BLaER1 treated with 17β-estradiol and CSF1 and Interleukin-3, amounts not matched to agents 10 nM and 100 nM (cell line): ENCODE results near the gene TRIB2.

Experiments used
- H3K27ac ChIP-seq, 11 experiments: shearing (Covaris generic); formaldehyde crosslinking; 2 replicates each; pipeline ENCODE4 v1.8.1; 2022
- H3K27me3 ChIP-seq, 11 experiments: shearing (Covaris generic); formaldehyde crosslinking; 2 replicates each; pipeline ENCODE4 v1.8.1; 2022
- H3K36me3 ChIP-seq, 11 experiments: shearing (Covaris generic); formaldehyde crosslinking; 2 replicates each; pipeline ENCODE4 v1.8.1; 2022
- H3K4me1 ChIP-seq, 10 experiments: shearing (Covaris generic); formaldehyde crosslinking; 2 replicates each; pipeline ENCODE4 v1.8.1; 2022
- H3K4me2 ChIP-seq, 11 experiments: shearing (Covaris generic); formaldehyde crosslinking; 2 replicates each; pipeline ENCODE4 v1.8.1; 2022
- H3K4me3 ChIP-seq, 10 experiments: shearing (Covaris generic); formaldehyde crosslinking; 2 replicates each; pipeline ENCODE4 v1.8.1; 2022
- H3K9ac ChIP-seq, 11 experiments: shearing (Covaris generic); formaldehyde crosslinking; 2 replicates each; pipeline ENCODE4 v1.8.1; 2022
- H3K9me3 ChIP-seq, 11 experiments: shearing (Covaris generic); formaldehyde crosslinking; replicated peaks in 1 of 11; 2 replicates each; pipeline ENCODE4 v1.8.1; 2022
- H4K20me1 ChIP-seq, 11 experiments: shearing (Covaris generic); formaldehyde crosslinking; 2 replicates each; pipeline ENCODE4 v1.8.1; 2022
- Cebpa-rat ChIP-seq, 11 experiments: shearing (Covaris generic); IDR thresholded peaks; 2 replicates each; pipeline ENCODE4 v1.8.1; 2022

Gene TRIB2

GRCh38 chr2:12688893-12689292, 27.8 kb upstream of the TRIB2 start:
- Histone ChIP-seq H3K4me1 (no peaks in the 10 kb centered on the region), H3K9me3 (peaks cover 17 to 45% (median 28%) of the 10 kb centered on the region in 11 experiments; a peak in 21 of 22 replicates), H3K27ac (no peak overlapping the region), H3K9ac (no peak overlapping the region), H3K27me3 (peaks cover 0 to 8% (median 0%) of the 10 kb centered on the region in 11 experiments; a peak in 3 of 22 replicates), H3K4me2 (no peak overlapping the region), H4K20me1 (no peaks in the 10 kb centered on the region; a peak in 1 of 22 replicates), H3K36me3 (no peaks in the 10 kb centered on the region), H3K4me3 (no peak overlapping the region)
- no peak for TF ChIP-seq Cebpa-rat (IDR thresholded peaks at IDR 0.05)

DNA sequence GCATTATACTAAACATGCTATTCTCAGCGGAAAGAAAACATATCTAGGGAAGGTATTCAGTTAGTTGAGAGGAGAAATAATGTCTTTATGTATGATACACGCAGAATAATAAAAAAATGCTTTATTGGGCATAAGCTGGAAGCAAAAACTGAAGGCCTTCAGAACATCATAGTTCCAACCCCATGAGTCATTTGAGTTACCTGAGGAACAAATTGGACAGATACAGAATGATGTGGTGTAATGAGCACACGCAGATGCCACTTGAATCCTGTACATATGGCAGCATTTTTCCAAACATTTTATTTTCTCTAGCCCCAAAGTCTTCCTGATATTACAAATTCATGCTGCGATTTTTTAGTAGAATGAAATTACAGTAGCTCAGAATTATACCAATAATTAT, 23.2 kb upstream of the TRIB2 start:
- Histone ChIP-seq H3K9me3 (peaks cover 20 to 56% (median 39%) of the 10 kb centered on the region in 11 experiments; a peak in 21 of 22 replicates), H3K27me3 (no peaks in the 10 kb centered on the region), H3K36me3 (no peaks in the 10 kb centered on the region), H3K4me1 (no peaks in the 10 kb centered on the region), H3K9ac (no peak overlapping the region), H3K27ac (no peak overlapping the region), H3K4me2 (no peak overlapping the region), H3K4me3 (no peak overlapping the region), H4K20me1 (no peaks in the 10 kb centered on the region)
- TF ChIP-seq Cebpa-rat (IDR thresholded peaks at IDR 0.05): no peak

DNA sequence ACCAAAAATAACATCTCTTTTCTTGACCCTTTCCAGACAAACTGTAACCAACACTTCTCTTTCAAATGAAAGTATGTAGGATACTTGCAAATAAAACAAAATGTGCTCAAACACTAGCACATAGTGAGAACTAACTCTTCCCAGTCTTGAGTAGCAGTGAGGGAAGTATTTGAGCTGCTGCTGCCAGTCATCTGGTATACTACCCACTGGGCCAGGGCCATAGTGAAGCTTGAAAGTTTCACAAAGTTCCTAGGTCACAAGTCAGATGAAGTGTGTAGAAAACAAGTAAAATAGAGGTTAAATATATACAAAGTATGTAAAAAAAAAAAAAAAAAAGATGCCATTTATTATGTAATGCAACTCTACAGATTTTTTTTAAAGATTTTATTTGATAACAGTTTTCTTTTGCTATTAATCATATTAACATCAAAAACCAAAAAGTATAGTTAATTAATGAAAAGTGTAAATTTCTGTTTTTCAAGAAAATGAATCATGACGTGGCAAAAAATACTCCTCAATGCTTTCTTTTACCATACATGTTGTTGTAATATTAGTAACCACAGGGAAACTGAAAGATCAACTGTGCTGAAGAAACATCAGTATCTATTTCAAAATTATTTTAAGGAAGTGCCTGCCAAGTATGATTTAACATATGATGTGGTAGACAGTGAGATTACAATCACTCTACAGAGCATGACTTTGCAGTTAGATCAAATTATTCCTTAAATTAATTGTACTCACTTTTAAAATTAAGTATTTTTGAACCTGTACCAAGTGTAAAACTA, 21.6 kb upstream of the TRIB2 start:
- TF ChIP-seq Cebpa-rat (IDR thresholded peaks at IDR 0.05): no peak

GRCh38 chr2:12697617-12698016, 19.1 kb upstream of the TRIB2 start:
- no peak overlapping the region for H3K4me2 ChIP-seq
- no peaks in the 10 kb centered on the region for H3K27me3 ChIP-seq
- TF ChIP-seq Cebpa-rat (IDR thresholded peaks at IDR 0.05): no peak
- peaks cover 4 to 25% (median 15%) of the 10 kb centered on the region in 11 experiments; a peak in 18 of 22 replicates for H3K9me3 ChIP-seq
- no peak overlapping the region for H3K4me3 ChIP-seq
- no peaks in the 10 kb centered on the region for H4K20me1 ChIP-seq
- H3K9ac ChIP-seq: no peak overlapping the region
- no peak overlapping the region for H3K27ac ChIP-seq
- no peaks in the 10 kb centered on the region for H3K36me3 ChIP-seq
- no peaks in the 10 kb centered on the region; a peak in 1 of 20 replicates for H3K4me1 ChIP-seq

More for the DNA sequence above, 21.6 kb upstream of the TRIB2 start:
- Histone ChIP-seq H3K27ac (peak overlapping the region in 7 of 11 experiments; percentile 18 to 56 (median 32); a peak in 8 of 22 replicates), H3K27me3 (no peaks in the 10 kb centered on the region), H3K4me3 (no peak overlapping the region), H3K36me3 (no peaks in the 10 kb centered on the region), H3K9ac (no peak overlapping the region), H3K4me1 (no peaks in the 10 kb centered on the region), H3K4me2 (no peak overlapping the region), H3K9me3 (peaks cover 13 to 48% (median 33%) of the 10 kb centered on the region in 11 experiments; a peak in 21 of 22 replicates), H4K20me1 (no peaks in the 10 kb centered on the region)

- TF ChIP-seq Cebpa-rat (IDR thresholded peaks at IDR 0.05): no peak
- peaks cover 3 to 17% (median 9%) of the 10 kb centered on the region in 11 experiments; a peak in 16 of 22 replicates for H3K9me3 ChIP-seq
- no peak overlapping the region for H3K9ac ChIP-seq
- no peaks in the 10 kb centered on the region; a peak in 1 of 20 replicates for H3K4me1 ChIP-seq
- no peak overlapping the region for H3K4me2 ChIP-seq
- no peaks in the 10 kb centered on the region for H4K20me1 ChIP-seq
- H3K27me3 ChIP-seq: no peaks in the 10 kb centered on the region
- no peak overlapping the region for H3K4me3 ChIP-seq
- H3K27ac ChIP-seq: no peak overlapping the region
- no peaks in the 10 kb centered on the region for H3K36me3 ChIP-seq
Measured at GRCh38 chr2:12700989-12701388, 15.7 kb upstream of the TRIB2 start.

- H3K9me3 ChIP-seq: peaks cover 5 to 13% (median 9%) of the 10 kb centered on the region in 11 experiments; a peak in 17 of 22 replicates
- H3K4me3 ChIP-seq: no peak overlapping the region
- no peaks in the 10 kb centered on the region for H3K27me3 ChIP-seq
- H3K9ac ChIP-seq: no peak overlapping the region
- H3K36me3 ChIP-seq: no peaks in the 10 kb centered on the region
- H4K20me1 ChIP-seq: no peaks in the 10 kb centered on the region
- no peak overlapping the region for H3K4me2 ChIP-seq
- no peak for TF ChIP-seq Cebpa-rat (IDR thresholded peaks at IDR 0.05)
- H3K27ac ChIP-seq: no peak overlapping the region
- no peaks in the 10 kb centered on the region; a peak in 1 of 20 replicates for H3K4me1 ChIP-seq
Measured at GRCh38 chr2:12701786-12702167, 15.0 kb upstream of the TRIB2 start.

DNA sequence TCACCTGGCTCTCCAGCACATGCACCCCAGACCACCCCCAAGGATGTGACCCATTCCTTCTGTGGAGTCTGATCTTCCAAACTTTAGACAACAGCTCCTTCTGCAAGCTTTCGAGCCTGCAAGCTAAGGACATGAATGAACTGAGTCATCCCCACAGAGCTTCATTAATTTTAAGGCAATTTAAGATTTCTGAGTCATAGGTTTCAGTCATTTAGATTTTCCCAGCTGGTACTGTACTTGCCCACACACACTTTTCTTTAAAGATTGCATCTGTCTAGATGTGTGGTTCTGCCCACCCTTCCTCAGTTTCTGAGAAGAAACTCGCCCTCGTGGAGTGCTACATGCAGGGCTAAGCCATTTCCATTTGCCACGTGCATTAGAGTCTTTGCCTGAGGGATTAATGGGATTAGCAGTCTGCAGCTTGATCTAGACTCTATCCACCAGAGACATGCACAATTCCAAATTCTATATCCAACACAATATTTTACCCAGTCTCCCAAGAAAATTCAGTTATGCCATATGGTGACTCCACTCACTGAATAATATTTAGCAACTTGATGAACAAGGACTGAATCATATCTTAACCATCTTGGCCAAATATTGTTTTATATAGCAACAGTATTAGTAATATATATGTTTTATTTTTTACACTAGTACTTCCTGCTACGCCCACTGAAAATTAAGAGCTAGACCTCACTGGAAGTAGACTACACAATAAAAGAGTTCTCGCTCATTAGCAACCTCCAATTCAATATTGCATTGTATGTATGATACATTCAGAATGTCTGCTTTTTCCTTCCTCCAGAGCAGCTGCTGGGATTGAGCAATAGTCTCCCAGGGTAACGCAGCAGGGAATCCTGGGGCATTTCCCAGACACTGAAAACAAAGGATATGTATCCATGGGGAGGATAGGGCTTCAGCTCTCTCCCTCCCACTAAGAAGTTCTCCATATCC, 14.3 kb upstream of the TRIB2 start:
- no peak overlapping the region for H3K9ac ChIP-seq
- no peaks in the 10 kb centered on the region for H3K36me3 ChIP-seq
- H4K20me1 ChIP-seq: no peaks in the 10 kb centered on the region
- no peaks in the 10 kb centered on the region; a peak in 1 of 20 replicates for H3K4me1 ChIP-seq
- no peak for TF ChIP-seq Cebpa-rat (IDR thresholded peaks at IDR 0.05)
- no peak overlapping the region for H3K4me2 ChIP-seq
- H3K27ac ChIP-seq: no peak overlapping the region
- peaks cover 7 to 16% (median 9%) of the 10 kb centered on the region in 11 experiments; a peak in 17 of 22 replicates for H3K9me3 ChIP-seq
- H3K4me3 ChIP-seq: no peak overlapping the region
- H3K27me3 ChIP-seq: no peaks in the 10 kb centered on the region

GRCh38 chr2:12704378-12704777, 12.4 kb upstream of the TRIB2 start:
- Histone ChIP-seq H4K20me1 (no peaks in the 10 kb centered on the region), H3K9me3 (peaks cover 7 to 16% (median 9%) of the 10 kb centered on the region in 11 experiments; a peak in 18 of 22 replicates), H3K27me3 (no peaks in the 10 kb centered on the region), H3K36me3 (no peaks in the 10 kb centered on the region), H3K4me3 (no peak overlapping the region), H3K9ac (no peak overlapping the region), H3K27ac (no peak overlapping the region), H3K4me1 (no peaks in the 10 kb centered on the region; a peak in 2 of 20 replicates), H3K4me2 (no peak overlapping the region)
- TF ChIP-seq Cebpa-rat (IDR thresholded peaks at IDR 0.05): no peak

DNA sequence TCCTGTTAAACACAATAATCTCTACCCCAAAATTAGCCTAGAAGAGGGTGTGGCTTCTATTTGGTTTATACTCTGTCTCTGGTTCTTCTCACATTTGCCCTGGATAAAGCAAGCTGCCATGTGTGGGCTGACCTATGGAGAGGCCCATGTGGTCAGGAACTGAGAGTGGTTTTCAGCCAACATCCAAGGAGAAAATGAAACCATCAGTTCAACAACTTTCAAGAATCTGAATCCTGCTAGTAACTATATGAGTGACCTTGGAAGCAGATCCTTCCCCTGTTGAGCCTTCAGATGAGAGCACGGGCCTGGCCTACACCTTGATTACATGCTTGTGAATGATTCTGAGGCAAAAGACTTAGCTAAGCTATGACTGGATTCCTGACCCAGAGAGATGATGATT, 11.5 kb upstream of the TRIB2 start:
- H3K4me1 ChIP-seq: no peaks in the 10 kb centered on the region; a peak in 2 of 20 replicates
- no peaks in the 10 kb centered on the region for H4K20me1 ChIP-seq
- peaks cover 7 to 16% (median 9%) of the 10 kb centered on the region in 11 experiments; a peak in 18 of 22 replicates for H3K9me3 ChIP-seq
- TF ChIP-seq Cebpa-rat (IDR thresholded peaks at IDR 0.05): no peak
- no peak overlapping the region for H3K9ac ChIP-seq
- no peak overlapping the region for H3K4me3 ChIP-seq
- no peaks in the 10 kb centered on the region for H3K36me3 ChIP-seq
- H3K27ac ChIP-seq: no peak overlapping the region
- no peak overlapping the region for H3K4me2 ChIP-seq
- H3K27me3 ChIP-seq: no peaks in the 10 kb centered on the region
